Fibroblast of lung (primary cell): ENCODE measurements around the gene POLD3.

Source experiments
- CTCF ChIP-seq, 2 donors: IDR thresholded peaks in 1 of 2; conservative IDR thresholded peaks in 1 of 2; 1 replicate in 1 of 2; 2 replicates in 1 of 2; pipeline ENCODE4 v1.5.1; 2011 to 2012; ENCODE audit warnings: low read length in 2 of 2, control low read depth in 1 of 2, inconsistent platforms in 1 of 2, low read depth in 1 of 2, mild to moderate bottlenecking in 1 of 2
- EZH2 ChIP-seq: IDR thresholded peaks from 2 replicates; pipeline ENCODE4 v1.5.1; 2012; ENCODE audit warnings: low read length, control low read depth, mild to moderate bottlenecking; ENCODE audit errors: missing control alignments

- no peak for TF ChIP-seq CTCF (conservative IDR thresholded peaks at IDR 0.05 in 1 of 2, IDR thresholded peaks at IDR 0.05 in 1 of 2; ENCODE audit: low read depth in 1 of 2, low read length in 2 of 2)
- no peak for TF ChIP-seq EZH2
Measured at GRCh38 chr11:74615311-74615710, 22.9 kb downstream of the POLD3 start.
